Suppressor macrophage (primary cell): ENCODE data around the gene RAB1A.
"Not testable (repeated sequence)": the region's sequence is repeated elsewhere in the genome, so short reads cannot be mapped to it uniquely, and the experiment has no call there.

Source experiments
- DNase-seq, 4 experiments: peaks; one replicate each; pipeline ENCODE4 v3.0.0-alpha.2; 2020 to 2022
- total RNA-seq, 17 experiments: gene quantifications; one replicate each; lab custom pipeline; 2026; ENCODE audit warnings: mixed read lengths in 6 of 17, inconsistent platforms in 3 of 17; lab: John Stamatoyannopoulos, UW

RAB1A gene
- 101 to 356 (median 234) reads per million in 17 experiments for total RNA-seq

GRCh38 chr2:65129826-65130663, at the start of gene RAB1A:
Gene RAB1A (minus strand): TSS chr2:65130106. CDS start chr2:65129915, 191 bp downstream.
- DNase-seq: peak; percentile 99 to 100 (median 100)

- no peak for DNase-seq
Measured at GRCh38 chr2:65177751-65178442, 48.0 kb upstream of the RAB1A start.

- DNase-seq: no peak
Measured at GRCh38 chr2:65175894-65176530, 46.1 kb upstream of the RAB1A start.

- not testable (repeated sequence) for DNase-seq
Measured at GRCh38 chr2:65174031-65174430, 44.1 kb upstream of the RAB1A start.

GRCh38 chr2:65172994-65173790, 43.3 kb upstream of the RAB1A start:
- DNase-seq: no peak

- DNase-seq: not testable (repeated sequence)
Measured at GRCh38 chr2:65170611-65171477, 40.9 kb upstream of the RAB1A start.

GRCh38 chr2:65169760-65170136, 39.8 kb upstream of the RAB1A start:
- no peak for DNase-seq

- peak; percentile 79 to 94 (median 86) for DNase-seq
Measured at GRCh38 chr2:65165558-65165957, 35.7 kb upstream of the RAB1A start.

- peak; percentile 56 to 85 (median 74) for DNase-seq
Measured at GRCh38 chr2:65164426-65164891, 34.6 kb upstream of the RAB1A start.

- DNase-seq: no peak
Measured at GRCh38 chr2:65161551-65162100, 31.7 kb upstream of the RAB1A start.

- peak; percentile 42 to 78 (median 58) for DNase-seq
Measured at GRCh38 chr2:65159906-65160305, 30.0 kb upstream of the RAB1A start.

- DNase-seq: no peak
Measured at GRCh38 chr2:65159261-65159660, 29.4 kb upstream of the RAB1A start.

GRCh38 chr2:65158557-65158956, 28.7 kb upstream of the RAB1A start:
- no peak for DNase-seq

GRCh38 chr2:65157856-65158255, 27.9 kb upstream of the RAB1A start:
- DNase-seq: peak in 3 of 4 experiments; percentile 18 to 39 (median 20)

- DNase-seq: no peak
Measured at GRCh38 chr2:65156041-65156440, 26.1 kb upstream of the RAB1A start.

- no peak for DNase-seq
Measured at GRCh38 chr2:65153515-65153914, 23.6 kb upstream of the RAB1A start.

GRCh38 chr2:65146078-65146477, 16.2 kb upstream of the RAB1A start:
- DNase-seq: no peak

- no peak for DNase-seq
Measured at GRCh38 chr2:65144571-65144970, 14.7 kb upstream of the RAB1A start.

- peak in 2 of 4 experiments; percentile 28 to 32 for DNase-seq
Measured at GRCh38 chr2:65142515-65142914, 12.6 kb upstream of the RAB1A start.

GRCh38 chr2:65137197-65137775, 7.4 kb upstream of the RAB1A start:
- DNase-seq: no peak
